H1 (cell line): ENCODE data around the gene KCTD16.

Experiments used
- POLR2A ChIP-seq, 2 experiments: IDR thresholded peaks; 1 replicate in 1 of 2; 2 replicates in 1 of 2; pipeline ENCODE4 v1.6.1; 2011; ENCODE audit warnings: low read depth in 2 of 2, low read length in 2 of 2, mild to moderate bottlenecking in 2 of 2; ENCODE audit errors: control extremely low read depth in 1 of 2
- POLR2AphosphoS5 ChIP-seq: IDR thresholded peaks from 2 replicates; pipeline ENCODE4 v1.6.1; 2011; ENCODE audit warnings: low read depth, low read length
- SP1 ChIP-seq: IDR thresholded peaks from 2 replicates; pipeline ENCODE4 v1.6.1; 2011; ENCODE audit warnings: low read depth, low read length
- SUZ12 ChIP-seq: fragments of 200-600 bp; sonication (generic); IDR thresholded peaks from 2 replicates; pipeline ENCODE4 v1.6.1; 2012; ENCODE audit warnings: mild to moderate bottlenecking, inconsistent platforms, low read length, moderate library complexity, mixed read lengths
- ZNF274 ChIP-seq: IDR thresholded peaks from 2 replicates; pipeline ENCODE4 v1.7.0; 2012; ENCODE audit warnings: low read length, borderline replicate concordance; ENCODE audit errors: extremely low read depth
- TF ChIP-seq, protein P1 (sequence below), 3 experiments: IDR thresholded peaks; 1 replicate in 2 of 3; 2 replicates in 1 of 3; pipeline versions ENCODE4 v1.5.1 to v1.6.1; 2011; ENCODE audit warnings: low read length in 3 of 3, mild to moderate bottlenecking in 3 of 3, inconsistent platforms in 2 of 3, low read depth in 1 of 3, moderate library complexity in 1 of 3; ENCODE audit not compliant: insufficient read depth in 1 of 3; ENCODE audit errors: control extremely low read depth in 1 of 3
- TF ChIP-seq, protein P2 (sequence below): IDR thresholded peaks from 2 replicates; pipeline ENCODE4 v1.6.1; 2011; ENCODE audit warnings: low read length, improper control_type of control experiment

DNA sequence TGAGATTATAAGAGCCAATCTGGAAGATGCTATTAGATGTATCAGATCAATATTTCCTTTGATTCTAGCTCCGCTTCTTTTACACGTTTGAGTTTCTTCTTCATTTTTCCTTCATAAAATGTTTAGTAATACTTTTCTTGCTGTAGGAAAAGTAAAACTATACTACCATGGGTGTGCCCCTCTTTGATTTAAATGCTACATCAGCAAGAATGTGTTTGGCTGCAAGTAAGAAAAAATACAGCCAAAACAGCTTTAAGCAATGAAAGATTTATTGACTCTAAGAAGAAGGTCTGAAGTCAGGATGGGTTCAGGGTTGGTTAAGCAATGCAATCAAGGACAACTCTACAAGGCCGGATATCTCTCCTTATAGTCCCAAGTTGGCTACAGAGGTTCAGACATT, 126.4 kb downstream of the KCTD16 start:
- TF ChIP-seq POLR2AphosphoS5, result no peak
- TF ChIP-seq SP1, result no peak
- TF ChIP-seq SUZ12, result no peak
- TF ChIP-seq, protein P1, sequence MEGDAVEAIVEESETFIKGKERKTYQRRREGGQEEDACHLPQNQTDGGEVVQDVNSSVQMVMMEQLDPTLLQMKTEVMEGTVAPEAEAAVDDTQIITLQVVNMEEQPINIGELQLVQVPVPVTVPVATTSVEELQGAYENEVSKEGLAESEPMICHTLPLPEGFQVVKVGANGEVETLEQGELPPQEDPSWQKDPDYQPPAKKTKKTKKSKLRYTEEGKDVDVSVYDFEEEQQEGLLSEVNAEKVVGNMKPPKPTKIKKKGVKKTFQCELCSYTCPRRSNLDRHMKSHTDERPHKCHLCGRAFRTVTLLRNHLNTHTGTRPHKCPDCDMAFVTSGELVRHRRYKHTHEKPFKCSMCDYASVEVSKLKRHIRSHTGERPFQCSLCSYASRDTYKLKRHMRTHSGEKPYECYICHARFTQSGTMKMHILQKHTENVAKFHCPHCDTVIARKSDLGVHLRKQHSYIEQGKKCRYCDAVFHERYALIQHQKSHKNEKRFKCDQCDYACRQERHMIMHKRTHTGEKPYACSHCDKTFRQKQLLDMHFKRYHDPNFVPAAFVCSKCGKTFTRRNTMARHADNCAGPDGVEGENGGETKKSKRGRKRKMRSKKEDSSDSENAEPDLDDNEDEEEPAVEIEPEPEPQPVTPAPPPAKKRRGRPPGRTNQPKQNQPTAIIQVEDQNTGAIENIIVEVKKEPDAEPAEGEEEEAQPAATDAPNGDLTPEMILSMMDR (IDR thresholded peaks at IDR 0.05; ENCODE audit: control extremely low read depth in 1 of 3, insufficient read depth in 1 of 3, low read depth in 1 of 3, low read length in 3 of 3), result no peak
- no peak for TF ChIP-seq POLR2A (IDR thresholded peaks at IDR 0.05; ENCODE audit: control extremely low read depth in 1 of 2, low read depth in 2 of 2, low read length in 2 of 2)
- TF ChIP-seq, protein P2, sequence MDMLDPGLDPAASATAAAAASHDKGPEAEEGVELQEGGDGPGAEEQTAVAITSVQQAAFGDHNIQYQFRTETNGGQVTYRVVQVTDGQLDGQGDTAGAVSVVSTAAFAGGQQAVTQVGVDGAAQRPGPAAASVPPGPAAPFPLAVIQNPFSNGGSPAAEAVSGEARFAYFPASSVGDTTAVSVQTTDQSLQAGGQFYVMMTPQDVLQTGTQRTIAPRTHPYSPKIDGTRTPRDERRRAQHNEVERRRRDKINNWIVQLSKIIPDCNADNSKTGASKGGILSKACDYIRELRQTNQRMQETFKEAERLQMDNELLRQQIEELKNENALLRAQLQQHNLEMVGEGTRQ, result no peak
- TF ChIP-seq ZNF274, result no peak
